ENCODE data around the gene ORM1.
"Not testable (repeated sequence)": the region's sequence is repeated elsewhere in the genome, so short reads cannot be mapped to it uniquely, and the experiment has no call there.

ORM1 gene

GRCh38 chr9:114322831-114323531, at the start of gene ORM1:
TSS of gene ORM1 (plus strand) at chr9:114323098. CDS start at chr9:114323134, 36 bp downstream.
- not testable (repeated sequence) for DNase-seq

GRCh38 chr9:114273461-114273881, 49.4 kb upstream of the ORM1 start:
- DNase-seq, result peak; percentile 2

- no peak for DNase-seq
Measured at GRCh38 chr9:114274217-114274616, 48.7 kb upstream of the ORM1 start.

- peak; percentile 13 for DNase-seq
Measured at GRCh38 chr9:114275246-114276004, 47.5 kb upstream of the ORM1 start.

GRCh38 chr9:114276908-114277821, 45.7 kb upstream of the ORM1 start:
- DNase-seq, result peak; percentile 13

- DNase-seq, result peak; percentile 7
Measured at GRCh38 chr9:114278356-114278755, 44.5 kb upstream of the ORM1 start.

GRCh38 chr9:114278881-114279570, 43.9 kb upstream of the ORM1 start:
- peak; percentile 2 for DNase-seq

- no peak for DNase-seq
Measured at GRCh38 chr9:114279693-114280092, 43.2 kb upstream of the ORM1 start.

GRCh38 chr9:114280636-114281472, 42.0 kb upstream of the ORM1 start:
- peak; percentile 3 for DNase-seq

GRCh38 chr9:114281473-114282103, 41.3 kb upstream of the ORM1 start:
- DNase-seq, result peak; percentile 9

GRCh38 chr9:114282104-114282485, 40.8 kb upstream of the ORM1 start:
- DNase-seq, result peak; percentile 11

GRCh38 chr9:114282507-114282906, 40.4 kb upstream of the ORM1 start:
- no peak for DNase-seq

GRCh38 chr9:114282926-114283325, 40.0 kb upstream of the ORM1 start:
- DNase-seq, result peak; percentile 15

- DNase-seq, result peak; percentile 6
Measured at GRCh38 chr9:114283551-114284111, 39.3 kb upstream of the ORM1 start.

GRCh38 chr9:114284316-114285060, 38.4 kb upstream of the ORM1 start:
- peak; percentile 12 for DNase-seq

- DNase-seq, result peak; percentile 15
Measured at GRCh38 chr9:114285166-114285867, 37.6 kb upstream of the ORM1 start.

GRCh38 chr9:114286146-114286679, 36.7 kb upstream of the ORM1 start:
- DNase-seq, result peak; percentile 11

GRCh38 chr9:114287001-114287762, 35.7 kb upstream of the ORM1 start:
- peak; percentile 13 for DNase-seq

All from CD4-positive, alpha-beta T cell treated with Interleukin-15 for 1 hour (primary cell).